GM21390 (cell line): ENCODE results near the gene CIAO2B.
"Not testable (repeated sequence)": the region's sequence is repeated elsewhere in the genome, so short reads cannot be mapped to it uniquely, and the experiment has no call there.

Experiments used
- ATAC-seq: cut with Tn5 transposase; IDR thresholded peaks from one replicate; pipeline ENCODE4 v1.9.1; 2021; ENCODE audit not compliant: unreplicated experiment

CIAO2B gene

DNA sequence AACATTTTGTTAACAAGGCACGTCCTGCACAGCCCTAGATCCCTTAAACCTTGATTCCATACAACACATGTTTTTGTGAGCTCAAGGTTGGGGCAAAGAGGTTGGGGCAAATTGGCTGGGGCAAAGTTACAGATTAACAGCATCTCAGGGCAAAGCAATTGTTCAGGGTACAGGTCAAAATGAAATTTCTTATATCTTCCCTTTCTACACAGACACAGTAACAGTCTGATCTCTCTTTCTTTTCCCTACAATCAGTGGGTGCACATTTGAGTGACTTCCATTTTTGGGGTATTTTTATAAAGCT, 21.9 kb upstream of the CIAO2B start:
- not testable (repeated sequence) for ATAC-seq

DNA sequence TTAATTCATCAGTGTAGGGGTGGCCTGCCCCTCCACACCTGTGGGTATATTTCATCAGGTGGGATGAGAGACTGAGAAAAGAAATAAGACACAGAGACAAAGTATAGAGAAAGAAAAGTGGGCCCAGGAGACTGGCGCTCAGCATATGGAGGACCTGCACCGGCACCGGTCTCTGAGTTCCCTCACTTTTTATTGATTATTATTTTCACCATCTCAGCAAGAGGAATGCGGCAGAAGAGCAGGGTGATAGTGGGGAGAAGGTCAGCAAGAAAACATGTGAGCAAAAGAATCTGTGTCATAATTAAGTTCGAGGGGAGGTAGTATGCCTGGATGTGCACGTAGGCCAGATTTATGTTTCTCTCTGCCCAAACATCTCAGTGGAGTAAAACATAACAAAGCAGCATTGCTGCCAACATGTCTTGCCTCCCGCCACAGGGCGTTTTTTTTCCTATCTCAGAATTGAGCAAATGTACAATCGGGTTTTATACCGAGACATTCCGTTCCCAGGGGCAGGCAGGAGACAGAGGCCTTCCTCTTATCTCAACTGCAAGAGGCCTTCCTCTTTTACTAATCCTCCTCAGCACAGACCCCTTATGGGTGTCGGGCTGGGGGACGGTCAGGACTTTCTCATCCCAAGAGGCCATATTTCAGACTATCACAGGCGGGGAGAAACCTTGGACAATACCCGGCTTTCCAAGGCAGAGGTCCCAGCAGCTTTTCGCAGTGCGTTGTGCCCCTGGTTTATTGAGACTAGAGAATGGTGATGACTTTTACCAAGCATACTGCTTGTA, 21.4 kb upstream of the CIAO2B start:
- ATAC-seq = not testable (repeated sequence)

DNA sequence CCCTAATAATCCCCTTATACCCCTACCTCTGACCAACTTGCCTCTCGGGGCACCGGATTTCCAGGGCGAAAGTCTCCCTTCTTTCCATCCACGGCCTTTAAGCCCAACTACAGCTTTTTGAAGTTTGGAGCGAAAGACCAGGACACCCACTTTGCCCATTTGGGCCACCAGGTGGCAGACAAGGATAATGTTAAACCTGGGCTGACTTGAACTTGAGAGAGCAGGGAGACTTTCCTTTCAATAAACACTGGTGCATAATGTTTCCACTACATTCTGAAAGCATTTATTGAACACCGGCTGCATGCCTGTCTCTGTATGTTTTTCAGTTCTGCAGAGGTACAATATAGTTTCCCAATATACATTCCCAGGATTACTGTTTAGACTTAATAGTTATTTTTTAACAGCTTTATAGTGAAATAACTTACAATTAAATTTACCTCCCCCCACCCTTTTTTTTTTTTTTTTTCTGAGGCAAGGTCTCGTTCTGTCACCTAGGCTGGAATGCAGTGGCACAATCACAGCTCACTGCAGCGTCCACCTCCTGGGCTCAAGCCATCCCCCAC, 20.0 kb upstream of the CIAO2B start:
- ATAC-seq = no peak

DNA sequence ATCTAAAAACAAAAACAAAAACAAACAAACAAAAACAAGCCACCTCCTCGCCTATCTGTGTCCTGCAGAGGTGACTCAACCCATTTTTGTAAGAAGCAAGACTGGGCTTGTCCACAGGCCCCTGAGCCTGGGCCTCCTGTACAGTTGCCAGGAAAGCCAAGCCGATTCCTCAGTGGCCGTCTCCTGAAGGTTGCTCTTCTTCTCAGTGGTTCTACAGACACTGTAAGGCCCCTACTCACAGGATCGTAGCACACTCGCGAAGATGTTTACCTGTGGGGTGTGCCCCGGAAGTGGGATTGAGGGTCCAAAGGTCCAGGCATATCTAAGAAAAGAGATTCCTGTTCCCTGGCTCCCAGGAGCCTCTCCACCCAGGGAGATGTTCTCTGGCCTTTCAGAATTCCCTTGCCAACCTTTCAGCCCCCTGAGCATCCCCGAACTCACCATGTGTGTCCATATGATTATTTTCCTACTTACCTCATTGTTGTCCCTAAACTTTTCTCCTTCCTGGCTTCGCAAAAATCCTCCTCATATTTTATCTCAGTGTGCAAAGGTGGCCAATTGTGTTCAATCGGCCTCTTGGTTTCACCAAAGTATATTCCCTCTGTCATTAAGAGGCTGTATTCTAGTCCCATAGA, 19.4 kb upstream of the CIAO2B start:
- no peak for ATAC-seq

DNA sequence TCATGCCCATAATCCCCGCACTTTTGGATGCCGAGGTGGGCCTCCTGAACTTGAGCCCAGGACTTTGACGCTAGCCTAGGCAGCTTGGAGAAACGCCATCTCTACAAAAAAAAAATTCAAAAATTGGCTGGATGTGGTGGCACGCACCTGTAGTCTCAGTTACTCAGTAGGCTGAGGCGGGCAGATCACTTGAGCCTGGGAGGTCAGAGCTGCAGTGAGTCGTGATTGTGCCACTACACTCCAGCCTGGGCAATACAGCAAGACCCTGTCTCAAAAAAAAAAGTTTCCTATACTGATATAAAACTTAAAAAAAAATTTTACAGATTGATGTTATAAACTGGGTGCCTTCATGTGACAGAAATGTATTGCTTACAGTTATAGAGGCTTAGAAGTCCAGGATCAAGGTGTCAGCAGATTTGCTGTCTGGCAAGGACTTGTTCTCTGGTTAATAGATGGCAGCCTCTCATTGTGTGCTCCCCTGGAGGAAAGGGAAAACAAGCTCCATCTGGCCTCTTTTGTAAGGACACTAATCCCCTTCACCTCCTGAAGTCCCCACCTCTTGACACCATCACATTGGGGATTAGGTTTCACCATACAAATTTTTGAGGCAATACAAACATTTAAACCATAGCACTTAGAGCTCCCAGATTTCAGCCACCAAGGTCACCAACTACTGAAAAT, 18.4 kb upstream of the CIAO2B start:
- ATAC-seq = no peak

DNA sequence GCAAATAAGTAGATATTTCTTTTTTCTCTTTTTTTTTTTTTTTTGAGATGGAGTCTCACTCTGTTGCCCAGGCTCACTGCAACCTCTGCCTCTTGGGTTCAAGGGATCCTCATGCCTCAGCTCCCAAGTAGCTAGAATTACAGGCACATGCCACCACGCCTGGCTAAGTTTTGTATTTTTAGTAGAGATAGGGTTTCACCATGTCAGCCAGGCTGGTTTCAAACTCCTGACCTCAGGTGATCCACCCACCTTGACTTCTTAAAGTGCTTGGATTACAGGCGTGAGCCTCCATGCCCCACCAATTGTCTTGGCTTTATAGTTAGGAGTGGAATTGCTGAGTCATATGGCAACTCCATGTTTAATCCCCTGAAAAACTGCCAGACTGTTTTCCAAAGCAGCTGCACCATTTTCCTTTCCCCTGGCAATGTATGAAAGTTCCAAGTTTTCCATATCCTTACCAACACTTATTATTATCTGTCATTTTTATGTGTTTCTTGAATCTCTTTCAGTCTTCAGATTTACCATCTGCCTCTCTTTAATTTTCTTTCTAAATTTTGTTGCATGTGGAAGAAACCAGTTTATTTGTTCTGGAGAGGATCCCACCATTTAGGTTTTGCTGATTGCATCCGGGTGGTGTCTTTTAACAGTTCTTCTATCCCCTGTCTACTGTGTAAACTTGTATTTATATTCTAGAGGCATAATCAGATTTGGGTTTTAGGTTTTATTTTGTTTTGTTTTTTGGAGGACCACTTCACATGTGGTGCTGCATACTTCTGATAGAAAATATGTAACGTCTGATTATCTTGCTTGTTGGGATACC, 17.0 kb upstream of the CIAO2B start:
- ATAC-seq = no peak

DNA sequence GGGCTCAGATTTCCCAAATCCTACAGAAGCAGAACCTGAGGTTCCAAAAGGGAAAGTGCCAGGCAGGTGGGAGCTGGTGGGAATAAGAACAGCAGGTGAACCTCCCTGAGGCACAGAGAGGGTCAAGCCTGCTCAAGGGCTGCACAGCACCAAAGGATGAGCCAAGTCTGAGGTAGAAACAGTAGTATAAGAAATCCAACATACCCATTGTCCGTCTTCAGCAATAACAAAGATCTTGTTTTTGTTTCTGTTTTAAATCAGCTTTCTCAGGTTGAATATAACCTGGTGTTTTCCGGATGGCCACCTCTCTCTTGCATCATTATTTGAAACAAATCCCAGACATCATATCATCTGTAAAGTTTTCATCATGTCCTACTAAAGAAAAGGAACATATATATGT, 16.2 kb upstream of the CIAO2B start:
- ATAC-seq = no peak

DNA sequence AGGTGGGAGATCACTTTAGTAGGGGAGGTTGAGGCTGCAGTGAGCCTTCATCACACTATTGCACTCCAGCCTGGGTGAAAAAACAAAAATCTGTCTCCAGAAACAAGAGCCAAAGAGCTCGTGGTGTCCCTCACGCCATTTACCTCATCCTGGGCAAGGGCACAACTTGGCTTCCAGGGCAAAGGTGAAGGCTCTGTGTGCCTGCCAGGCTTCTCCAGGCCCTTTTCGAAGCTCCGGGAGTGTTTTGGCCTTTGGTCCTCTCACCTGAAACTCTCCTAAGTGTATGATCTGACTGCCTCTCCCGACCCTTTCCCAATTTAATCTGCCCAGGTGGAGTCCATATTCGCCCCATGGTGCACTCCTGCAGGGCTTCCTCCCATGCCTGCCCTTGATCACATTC, 15.3 kb upstream of the CIAO2B start:
- ATAC-seq = no peak

DNA sequence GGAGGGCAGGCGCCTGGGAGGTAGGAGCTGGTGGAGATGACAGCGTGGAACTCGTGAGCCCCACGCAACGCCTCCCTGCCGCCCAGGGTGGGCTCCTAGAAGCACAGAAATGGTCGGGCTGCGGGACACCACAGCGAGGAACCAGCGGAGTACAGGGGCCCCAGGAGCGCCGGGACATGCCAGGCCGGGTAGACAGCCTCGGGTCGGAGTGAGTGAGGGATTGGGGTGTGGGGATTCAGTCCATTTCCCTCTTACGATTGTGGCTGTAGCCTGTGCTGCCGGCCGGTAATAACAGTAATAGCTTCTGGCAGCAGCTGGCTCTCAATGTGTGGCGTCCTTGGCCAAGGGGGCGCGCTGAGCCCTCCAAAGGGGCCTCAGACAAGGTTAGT, 14.6 kb upstream of the CIAO2B start:
- no peak for ATAC-seq

DNA sequence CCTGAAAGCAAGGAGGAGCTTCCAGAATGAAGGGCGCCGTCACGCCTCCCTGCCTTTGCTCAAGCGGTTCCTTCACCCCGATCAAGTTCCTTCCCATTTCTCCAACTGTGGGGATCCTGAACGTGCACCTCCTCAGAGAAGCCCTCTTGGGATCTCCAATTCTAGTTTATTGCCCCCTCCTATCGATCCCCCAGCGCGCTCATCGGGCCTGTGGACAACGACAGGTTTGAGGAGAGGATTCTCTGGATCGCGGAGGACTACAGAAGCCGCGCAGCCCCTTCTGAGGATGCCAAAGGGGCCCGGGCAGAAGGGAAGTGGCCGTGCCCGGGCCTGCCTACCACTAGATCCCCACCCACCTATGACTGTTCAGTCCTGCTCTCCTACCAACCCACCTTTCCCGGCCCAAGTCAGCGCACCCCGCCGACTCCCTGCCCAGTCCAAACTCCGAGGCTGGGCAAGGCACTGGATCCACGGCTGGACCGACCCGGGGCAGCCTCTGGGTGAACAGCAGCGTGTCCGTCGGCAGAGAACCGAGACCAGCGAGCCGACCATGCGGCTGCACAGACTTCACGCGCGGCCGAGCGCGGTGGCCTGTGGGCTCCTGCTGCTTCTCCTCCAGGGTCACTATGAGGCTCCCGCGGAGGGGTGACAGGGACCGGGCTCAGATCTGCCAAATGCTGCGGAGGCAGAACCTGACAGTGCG, 14.1 kb upstream of the CIAO2B start:
- no peak for ATAC-seq

DNA sequence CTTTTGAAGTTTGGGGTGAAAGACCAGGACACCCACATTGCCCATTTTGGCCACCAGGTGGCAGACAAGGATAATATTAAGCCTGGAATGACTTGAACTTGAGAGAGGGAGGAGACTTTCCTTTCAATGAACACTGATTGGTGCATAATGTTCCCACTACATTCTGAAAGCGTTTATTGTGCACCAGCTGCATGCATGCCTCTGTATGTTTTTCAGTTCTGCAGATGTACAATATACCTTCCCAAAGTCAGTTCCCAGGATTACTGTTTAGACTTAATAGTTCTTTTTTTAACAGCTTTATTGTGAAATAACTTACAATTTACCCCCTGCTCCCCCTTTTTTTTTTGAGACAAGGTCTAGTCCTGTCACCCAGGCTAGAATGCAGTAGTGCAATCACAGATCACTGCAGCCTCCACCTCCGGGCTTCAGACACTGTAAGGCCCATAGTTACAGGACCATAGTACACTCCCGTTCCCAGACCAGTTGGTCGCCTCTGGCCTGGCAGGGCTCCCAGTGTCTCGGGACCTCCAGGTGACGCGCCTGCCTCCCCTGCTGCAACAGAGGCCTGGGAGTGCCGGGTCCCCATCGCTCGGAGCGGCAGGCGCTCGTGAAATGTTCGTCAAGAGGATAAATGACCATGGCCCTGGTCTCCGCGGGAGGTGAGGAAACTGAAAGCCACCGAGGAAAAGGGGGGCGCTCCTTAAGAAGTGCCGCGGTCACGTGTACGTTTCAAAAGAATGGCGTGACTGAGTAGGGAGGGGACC, 13.3 kb upstream of the CIAO2B start:
- peak; percentile 72 for ATAC-seq

DNA sequence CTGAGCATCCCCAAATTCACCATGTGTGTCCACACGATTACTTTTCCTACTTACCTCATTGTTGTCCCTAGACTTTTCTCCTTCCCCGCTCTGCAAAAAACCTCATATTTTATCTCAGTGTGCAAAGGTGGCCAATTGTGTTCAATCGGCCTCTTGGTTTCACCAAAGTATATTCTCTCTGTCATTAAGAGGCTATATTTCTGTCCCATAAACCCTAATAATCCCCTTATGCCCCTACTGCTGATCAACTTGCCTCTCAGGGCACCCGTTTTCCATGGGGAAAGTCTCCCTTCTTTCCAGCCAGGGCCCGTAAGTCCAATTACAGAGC, 12.7 kb upstream of the CIAO2B start:
- ATAC-seq = no peak

DNA sequence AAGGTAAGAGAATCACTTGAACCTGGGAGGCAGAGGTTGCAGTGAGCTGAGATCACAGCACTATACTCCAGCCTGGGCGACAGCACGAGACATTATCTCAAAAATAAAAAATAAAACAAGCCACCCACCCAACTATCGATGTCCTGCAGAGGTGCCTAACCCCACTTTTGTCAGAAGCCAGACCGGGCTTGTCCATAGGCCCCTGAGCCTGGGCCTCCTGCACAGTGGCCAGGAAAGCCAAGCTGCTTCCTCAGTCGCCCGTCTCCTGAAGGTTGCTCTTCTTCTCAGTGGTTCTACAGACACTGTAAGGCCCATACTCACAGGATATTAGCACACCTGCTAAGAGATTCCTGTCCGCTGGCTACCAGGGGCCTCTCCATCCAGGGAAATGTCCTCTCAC, 12.3 kb upstream of the CIAO2B start:
- ATAC-seq = no peak

DNA sequence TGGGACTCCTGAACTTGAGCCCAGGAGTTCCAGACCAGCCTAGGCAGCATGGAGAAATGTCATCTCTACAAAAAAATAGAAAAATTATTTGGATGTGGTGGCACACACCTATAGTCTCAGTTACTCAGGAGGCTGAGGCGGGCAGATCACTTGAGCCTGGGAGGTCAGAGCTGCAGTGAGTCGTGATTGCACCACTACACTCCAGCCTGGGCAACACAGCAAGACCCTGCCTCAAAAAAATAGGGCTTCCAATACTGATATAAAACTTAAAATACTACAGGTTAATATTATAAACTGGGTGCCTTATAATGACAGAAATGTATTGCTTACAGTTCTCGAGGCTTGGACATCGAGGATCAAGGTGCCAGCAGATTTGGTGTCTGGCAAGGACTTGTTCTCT, 11.7 kb upstream of the CIAO2B start:
- no peak for ATAC-seq

DNA sequence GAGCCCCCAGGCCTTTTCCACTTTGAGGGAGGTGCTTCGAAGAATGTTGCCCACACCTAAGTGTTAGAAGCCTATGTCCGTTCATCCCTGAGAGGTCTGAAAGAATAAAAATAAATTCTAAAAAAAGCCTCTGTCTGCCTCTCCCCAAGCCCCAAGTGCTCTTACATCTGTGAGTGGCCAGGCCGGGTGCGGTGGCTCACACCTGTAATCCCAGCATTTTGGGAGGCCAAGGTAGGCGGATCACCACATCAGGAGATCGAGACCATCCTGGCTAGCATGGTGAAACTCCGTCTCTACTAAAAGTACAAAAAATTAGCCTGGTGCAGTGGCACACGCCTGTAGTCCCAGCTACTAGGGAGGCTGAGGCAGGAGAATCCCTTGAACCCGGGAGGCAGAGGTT, 10.8 kb upstream of the CIAO2B start:
- ATAC-seq = not testable (repeated sequence)

DNA sequence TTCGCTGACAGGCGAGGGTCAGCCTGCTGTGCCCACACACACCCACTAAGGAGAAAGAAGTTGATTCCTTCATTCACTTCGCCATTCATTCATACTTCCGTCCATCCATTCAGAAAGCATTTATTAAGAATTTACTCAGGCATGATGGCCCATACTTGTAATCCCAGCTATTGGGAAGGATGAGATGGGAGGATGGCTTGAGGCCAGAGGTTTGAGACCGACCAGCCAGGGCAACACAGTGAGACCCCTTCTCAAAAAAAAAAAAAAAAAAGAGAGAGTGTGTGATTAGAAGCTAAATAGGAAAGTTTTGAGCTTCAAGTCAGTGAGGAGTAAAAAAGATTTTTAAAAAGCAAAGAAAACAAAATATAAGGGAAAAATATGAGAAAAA, 9.8 kb upstream of the CIAO2B start:
- no peak for ATAC-seq

DNA sequence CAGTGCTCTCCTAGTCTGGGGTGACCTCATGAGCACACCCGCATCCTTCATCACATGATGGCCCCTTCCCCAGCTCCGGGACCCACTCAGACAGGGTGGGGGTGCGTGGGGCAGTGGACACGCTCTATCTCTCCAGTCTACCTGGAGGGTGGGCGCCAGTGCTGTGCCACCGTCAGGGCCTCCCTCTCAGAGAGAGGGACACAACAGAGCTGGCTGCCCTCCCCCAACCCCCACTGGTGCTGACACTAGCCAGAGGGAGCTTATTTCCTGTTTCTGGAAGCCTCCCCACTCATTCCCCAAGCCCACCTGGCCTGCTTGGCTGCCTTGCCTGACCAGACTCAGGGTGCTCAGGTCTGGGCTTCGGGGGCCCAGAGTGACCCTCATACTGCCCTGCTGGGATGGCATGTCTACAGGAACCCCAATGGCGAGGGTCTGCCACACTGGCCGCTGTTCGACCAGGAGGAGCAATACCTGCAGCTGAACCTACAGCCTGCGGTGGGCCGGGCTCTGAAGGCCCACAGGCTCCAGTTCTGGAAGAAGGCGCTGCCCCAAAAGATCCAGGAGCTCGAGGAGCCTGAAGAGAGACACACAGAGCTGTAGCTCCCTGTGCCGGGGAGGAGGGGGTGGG, 9.3 kb upstream of the CIAO2B start:
- ATAC-seq = no peak

DNA sequence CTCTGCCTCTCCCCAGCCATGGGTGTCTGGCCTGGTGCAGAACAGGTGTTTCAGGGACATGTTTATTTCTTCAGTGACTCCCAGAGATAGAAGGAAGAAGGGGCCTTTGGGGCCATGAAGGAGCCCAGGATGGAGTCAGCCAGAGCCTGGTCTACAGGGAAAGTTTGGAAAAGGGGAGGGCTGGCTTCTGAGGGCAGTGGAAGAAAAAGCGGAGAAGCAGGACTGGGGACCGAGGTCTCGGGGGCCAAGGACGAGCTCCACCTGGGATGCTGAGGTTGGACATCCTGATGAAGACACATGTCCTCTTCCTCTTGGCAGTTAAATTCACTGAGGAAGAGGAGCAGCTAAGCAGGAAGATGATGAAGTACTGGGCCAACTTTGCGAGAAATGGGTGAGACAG, 8.8 kb upstream of the CIAO2B start:
- no peak for ATAC-seq

DNA sequence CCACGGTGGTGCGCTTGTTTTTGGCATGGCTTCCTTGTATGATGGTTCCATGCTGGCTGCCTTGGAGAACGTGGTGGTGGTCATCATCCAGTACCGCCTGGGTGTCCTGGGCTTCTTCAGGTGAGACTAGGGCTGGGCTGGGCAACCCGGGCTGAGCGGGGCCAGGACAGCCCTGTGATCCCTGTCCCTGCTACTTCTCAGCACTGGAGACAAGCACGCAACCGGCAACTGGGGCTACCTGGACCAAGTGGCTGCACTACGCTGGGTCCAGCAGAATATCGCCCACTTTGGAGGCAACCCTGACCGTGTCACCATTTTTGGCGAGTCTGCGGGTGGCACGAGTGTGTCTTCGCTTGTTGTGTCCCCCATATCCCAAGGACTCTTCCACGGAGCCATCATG, 6.0 kb upstream of the CIAO2B start:
- ATAC-seq = no peak

DNA sequence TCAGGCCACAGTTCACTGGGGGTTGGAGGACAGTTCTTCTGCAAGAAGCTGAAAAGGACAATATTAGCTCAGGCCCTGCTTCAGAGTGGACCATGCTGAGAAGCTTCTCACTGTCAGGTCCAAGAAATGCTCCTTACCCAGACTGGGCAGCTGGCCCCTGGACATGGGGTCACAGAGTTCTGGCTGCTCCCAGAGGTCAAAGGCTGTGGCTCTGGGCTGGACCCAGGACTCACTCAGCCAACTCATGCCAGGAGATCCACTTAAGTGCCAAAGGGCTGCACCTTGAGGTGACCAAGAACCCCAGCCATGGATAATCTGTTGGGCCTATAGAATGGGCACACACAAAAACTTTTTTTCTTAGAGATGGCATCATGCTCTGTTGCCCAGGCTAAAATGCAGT, 5.2 kb upstream of the CIAO2B start:
- ATAC-seq = no peak
